HG02852 (cell line): ENCODE results near the gene KCNH1.
"Not testable (repeated sequence)": the region's sequence is repeated elsewhere in the genome, so short reads cannot be mapped to it uniquely, and the experiment has no call there.

Experiments used
- ATAC-seq: cut with Tn5 transposase; IDR thresholded peaks from one replicate; pipeline ENCODE4 v1.9.1; 2021; ENCODE audit warnings: mild to moderate bottlenecking, moderate library complexity; ENCODE audit not compliant: unreplicated experiment

KCNH1 gene

GRCh38 chr1:211011128-211011527, 122.8 kb downstream of the KCNH1 start:
- ATAC-seq: not testable (repeated sequence)

- no peak for ATAC-seq
Measured at GRCh38 chr1:211009944-211010343, 124.0 kb downstream of the KCNH1 start.

- ATAC-seq: no peak
Measured at GRCh38 chr1:211007830-211008229, 126.1 kb downstream of the KCNH1 start.

GRCh38 chr1:210995931-210996330, 138.0 kb downstream of the KCNH1 start:
- ATAC-seq: not testable (repeated sequence)

GRCh38 chr1:210992837-210993236, 141.1 kb downstream of the KCNH1 start:
- no peak for ATAC-seq

GRCh38 chr1:210989905-210990304, 144.0 kb downstream of the KCNH1 start:
- no peak for ATAC-seq

GRCh38 chr1:210981490-210981889, 152.5 kb downstream of the KCNH1 start:
- ATAC-seq: no peak

GRCh38 chr1:210980082-210980481, 153.9 kb downstream of the KCNH1 start:
- no peak for ATAC-seq

GRCh38 chr1:210978974-210979354, 155.0 kb downstream of the KCNH1 start:
- ATAC-seq: no peak

GRCh38 chr1:210978316-210978973, 155.5 kb downstream of the KCNH1 start:
- no peak for ATAC-seq

GRCh38 chr1:210951279-210951678, 182.7 kb downstream of the KCNH1 start:
- no peak for ATAC-seq

GRCh38 chr1:210949940-210950546, 183.9 kb downstream of the KCNH1 start:
- not testable (repeated sequence) for ATAC-seq

- ATAC-seq: no peak
Measured at GRCh38 chr1:210949489-210949888, 184.5 kb downstream of the KCNH1 start.

GRCh38 chr1:210949039-210949438, 184.9 kb downstream of the KCNH1 start:
- no peak for ATAC-seq

GRCh38 chr1:210944252-210944651, 189.7 kb downstream of the KCNH1 start:
- no peak for ATAC-seq

GRCh38 chr1:210942513-210942912, 191.4 kb downstream of the KCNH1 start:
- ATAC-seq: no peak

GRCh38 chr1:210940081-210940617, 193.8 kb downstream of the KCNH1 start:
- ATAC-seq: no peak

- ATAC-seq: no peak
Measured at GRCh38 chr1:210938416-210938925, 195.5 kb downstream of the KCNH1 start.

GRCh38 chr1:210937846-210938245, 196.1 kb downstream of the KCNH1 start:
- no peak for ATAC-seq

- ATAC-seq: no peak
Measured at GRCh38 chr1:210935905-210936304, 198.0 kb downstream of the KCNH1 start.

- ATAC-seq: no peak
Measured at GRCh38 chr1:210932104-210932503, 201.8 kb downstream of the KCNH1 start.

- no peak for ATAC-seq
Measured at GRCh38 chr1:210922666-210923065, 211.3 kb downstream of the KCNH1 start.
